HUES48 (cell line): Measurements from ENCODE around the gene TEN1.

Source experiments
- H3K27ac ChIP-seq: one replicate; pipeline ENCODE4 v1.7.0; 2013; ENCODE audit warnings: low read depth, low read length, inconsistent platforms
- H3K27me3 ChIP-seq: 2 replicates; pipeline ENCODE4 v1.6.1; 2013; ENCODE audit warnings: mild to moderate bottlenecking, low read length; ENCODE audit not compliant: control insufficient read depth, insufficient read depth
- H3K36me3 ChIP-seq: 2 replicates; pipeline ENCODE4 v1.6.1; 2013; ENCODE audit warnings: low read length; ENCODE audit not compliant: control insufficient read depth, insufficient read depth
- H3K4me1 ChIP-seq: 2 replicates; pipeline ENCODE4 v1.6.1; 2013; ENCODE audit warnings: mild to moderate bottlenecking, low read length; ENCODE audit not compliant: control insufficient read depth, insufficient read depth
- H3K4me3 ChIP-seq: 2 replicates; pipeline ENCODE4 v1.5.1; 2013; ENCODE audit warnings: mild to moderate bottlenecking, low read depth, low read length
- H3K9ac ChIP-seq: 2 replicates; pipeline ENCODE4 v1.6.1; 2013; ENCODE audit warnings: mild to moderate bottlenecking, low read depth, low read length, moderate library complexity
- H3K9me3 ChIP-seq: 2 replicates; pipeline ENCODE4 v1.6.1; 2013; ENCODE audit warnings: low read length; ENCODE audit not compliant: control insufficient read depth, insufficient read depth

TEN1 gene

GRCh38 chr17:76018340-76018680, 39.3 kb downstream of the TEN1 start:
- Histone ChIP-seq H3K4me1 (no peaks in the 10 kb centered on the region), H3K27me3 (no peaks in the 10 kb centered on the region), H3K9me3 (no peaks in the 10 kb centered on the region), H3K4me3 (no peak overlapping the region), H3K9ac (no peak overlapping the region), H3K36me3 (no peaks in the 10 kb centered on the region), H3K27ac (no peak overlapping the region)

GRCh38 chr17:76018801-76019200, 39.8 kb downstream of the TEN1 start:
- H3K9me3 ChIP-seq: no peaks in the 10 kb centered on the region
- no peaks in the 10 kb centered on the region for H3K36me3 ChIP-seq
- H3K4me3 ChIP-seq: no peak overlapping the region
- H3K27ac ChIP-seq: no peak overlapping the region
- no peak overlapping the region for H3K9ac ChIP-seq
- no peaks in the 10 kb centered on the region for H3K27me3 ChIP-seq
- no peaks in the 10 kb centered on the region for H3K4me1 ChIP-seq

- no peaks in the 10 kb centered on the region for H3K36me3 ChIP-seq
- no peak overlapping the region for H3K27ac ChIP-seq
- H3K4me3 ChIP-seq: no peak overlapping the region
- no peaks in the 10 kb centered on the region for H3K9me3 ChIP-seq
- H3K27me3 ChIP-seq: no peaks in the 10 kb centered on the region
- H3K9ac ChIP-seq: no peak overlapping the region
- H3K4me1 ChIP-seq: no peaks in the 10 kb centered on the region
Observed at GRCh38 chr17:76019833-76020467, 40.9 kb downstream of the TEN1 start.

GRCh38 chr17:76022285-76022684, 43.2 kb downstream of the TEN1 start:
- Histone ChIP-seq H3K4me1 (no peaks in the 10 kb centered on the region), H3K36me3 (no peaks in the 10 kb centered on the region), H3K27me3 (no peaks in the 10 kb centered on the region), H3K9me3 (no peaks in the 10 kb centered on the region), H3K9ac (no peak overlapping the region), H3K27ac (no peak overlapping the region), H3K4me3 (no peak overlapping the region)

- Histone ChIP-seq H3K27me3 (no peaks in the 10 kb centered on the region), H3K9me3 (no peaks in the 10 kb centered on the region), H3K9ac (no peak overlapping the region), H3K4me3 (no peak overlapping the region), H3K4me1 (no peaks in the 10 kb centered on the region), H3K36me3 (no peaks in the 10 kb centered on the region), H3K27ac (no peak overlapping the region)
Observed at GRCh38 chr17:76022973-76023899, 44.2 kb downstream of the TEN1 start.

- Histone ChIP-seq H3K9me3 (no peaks in the 10 kb centered on the region), H3K4me1 (no peaks in the 10 kb centered on the region), H3K4me3 (no peak overlapping the region), H3K27me3 (no peaks in the 10 kb centered on the region), H3K9ac (no peak overlapping the region), H3K27ac (no peak overlapping the region), H3K36me3 (no peaks in the 10 kb centered on the region)
Observed at GRCh38 chr17:76023900-76024237, 44.8 kb downstream of the TEN1 start.

GRCh38 chr17:76024353-76024752, 45.3 kb downstream of the TEN1 start:
- Histone ChIP-seq H3K4me1 (peaks cover under 1% of the 10 kb centered on the region; the same call in 1 of the 2 replicates), H3K27ac (no peak overlapping the region), H3K27me3 (no peaks in the 10 kb centered on the region), H3K36me3 (no peaks in the 10 kb centered on the region), H3K4me3 (no peak overlapping the region), H3K9ac (no peak overlapping the region), H3K9me3 (no peaks in the 10 kb centered on the region)

- Histone ChIP-seq H3K36me3 (no peaks in the 10 kb centered on the region), H3K9me3 (no peaks in the 10 kb centered on the region), H3K4me3 (no peak overlapping the region), H3K27me3 (no peaks in the 10 kb centered on the region), H3K27ac (no peak overlapping the region), H3K4me1 (peaks cover 6% of the 10 kb centered on the region), H3K9ac (no peak overlapping the region)
Observed at GRCh38 chr17:76025294-76025693, 46.3 kb downstream of the TEN1 start.

GRCh38 chr17:76026714-76027158, 47.7 kb downstream of the TEN1 start:
- Histone ChIP-seq H3K4me3 (no peak overlapping the region), H3K9me3 (no peaks in the 10 kb centered on the region), H3K27ac (no peak overlapping the region), H3K4me1 (peaks cover 6% of the 10 kb centered on the region), H3K27me3 (no peaks in the 10 kb centered on the region), H3K36me3 (no peaks in the 10 kb centered on the region), H3K9ac (no peak overlapping the region)

- Histone ChIP-seq H3K9ac (no peak within 1 kb of the TSS), H3K27ac (no peak within 1 kb of the TSS), H3K4me3 (no peak within 1 kb of the TSS), H3K36me3 (no peaks in the 10 kb centered on the region), H3K27me3 (no peaks in the 10 kb centered on the region), H3K4me1 (peaks cover 6% of the 10 kb centered on the region), H3K9me3 (no peaks in the 10 kb centered on the region)
Observed at GRCh38 chr17:76027159-76027839, 48.3 kb downstream of the TEN1 start, which contains the start of gene EVPL. EVPL (minus strand) TSS chr17:76027306; CDS start chr17:76027198, 108 bp downstream.
